Osteocyte (in vitro differentiated cells): ENCODE data around the gene S100PBP. TPM values are rescaled to one million over a fixed set of nuclear protein-coding genes. Genes with fewer than 3 reads are reported as not detected.
A peak's percentile ranks its signal among the peaks of the same experiment; 100 is the strongest.

Source experiments
- DNase-seq: peaks from one replicate; pipeline ENCODE4 v3.0.0; 2021; ENCODE audit warnings: mixed read lengths; ENCODE audit not compliant: unreplicated experiment; ENCODE audit errors: extremely low spot score
- H3K27ac Mint-ChIP-seq: one replicate; pipeline ENCODE4 v1.8.0; 2021; ENCODE audit warnings: mild to moderate bottlenecking, mixed read lengths; ENCODE audit not compliant: unreplicated experiment
- H3K27me3 Mint-ChIP-seq: one replicate; pipeline ENCODE4 v1.8.0; 2021; ENCODE audit warnings: mixed read lengths; ENCODE audit not compliant: unreplicated experiment
- H3K36me3 Mint-ChIP-seq: one replicate; pipeline ENCODE4 v1.8.0; 2021; ENCODE audit warnings: mixed read lengths; ENCODE audit not compliant: unreplicated experiment
- H3K4me1 Mint-ChIP-seq: one replicate; pipeline ENCODE4 v1.8.0; 2021; ENCODE audit warnings: mixed read lengths; ENCODE audit not compliant: unreplicated experiment
- H3K4me3 Mint-ChIP-seq: one replicate; pipeline ENCODE4 v1.8.0; 2021; ENCODE audit warnings: mild to moderate bottlenecking, moderate library complexity, mixed read lengths; ENCODE audit not compliant: unreplicated experiment
- H3K9me3 Mint-ChIP-seq: one replicate; pipeline ENCODE4 v1.8.0; 2021; ENCODE audit warnings: mixed read lengths; ENCODE audit not compliant: unreplicated experiment
- CTCF ChIP-seq: fragments of 200-600 bp; sonication (generic); IDR thresholded peaks from 2 replicates; pipeline ENCODE4 v1.5.0; 2021; ENCODE audit warnings: antibody characterized with exemption, mild to moderate bottlenecking, moderate library complexity
- total RNA-seq: library from RNA; stranded (reverse); gene quantifications from 2 replicates; pipeline ENCODE4 v1.2.1, GENCODE V29; 2021

The S100PBP gene
- total RNA-seq, 1 donor from 2014 or later = 49.8 TPM

GRCh38 chr1:32899586-32900296 lies 82.3 kb downstream of the S100PBP start:
- peaks cover 7% of the 10 kb centered on the region for H3K27me3 Mint-ChIP-seq
- no peaks in the 10 kb centered on the region for H3K36me3 Mint-ChIP-seq
- DNase-seq = no peak
- H3K9me3 Mint-ChIP-seq = no peaks in the 10 kb centered on the region
- no peak for TF ChIP-seq CTCF
- no peak overlapping the region for H3K4me3 Mint-ChIP-seq
- peaks cover 9% of the 10 kb centered on the region for H3K4me1 Mint-ChIP-seq
- H3K27ac Mint-ChIP-seq = no peak overlapping the region

GRCh38 chr1:32900371-32900955 lies 83.0 kb downstream of the S100PBP start:
- peaks cover 7% of the 10 kb centered on the region for H3K27me3 Mint-ChIP-seq
- H3K4me1 Mint-ChIP-seq = peaks cover 9% of the 10 kb centered on the region
- no peak overlapping the region for H3K27ac Mint-ChIP-seq
- TF ChIP-seq CTCF = no peak
- H3K36me3 Mint-ChIP-seq = no peaks in the 10 kb centered on the region
- no peaks in the 10 kb centered on the region for H3K9me3 Mint-ChIP-seq
- peak overlapping the region; percentile 70 for H3K4me3 Mint-ChIP-seq
- DNase-seq = no peak

- H3K36me3 Mint-ChIP-seq = no peaks in the 10 kb centered on the region
- no peak for TF ChIP-seq CTCF
- peaks cover 9% of the 10 kb centered on the region for H3K4me1 Mint-ChIP-seq
- H3K9me3 Mint-ChIP-seq = no peaks in the 10 kb centered on the region
- no peak within 1 kb of the TSS for H3K27ac Mint-ChIP-seq
- peaks cover 7% of the 10 kb centered on the region for H3K27me3 Mint-ChIP-seq
- peak within 1 kb of the TSS; percentile 78 for H3K4me3 Mint-ChIP-seq
- no peak for DNase-seq
Observed at GRCh38 chr1:32900956-32901822, 83.7 kb downstream of the S100PBP start, which contains the start of gene TMEM54. TSS of gene TMEM54 (minus strand) at chr1:32901389. CDS start at chr1:32901238, 151 bp downstream.

GRCh38 chr1:32901823-32902534 lies 84.5 kb downstream of the S100PBP start:
- Mint-ChIP-seq H3K9me3 (no peaks in the 10 kb centered on the region), H3K27ac (no peak overlapping the region), H3K4me1 (peaks cover 9% of the 10 kb centered on the region), H3K4me3 (peak overlapping the region; percentile 78), H3K27me3 (peaks cover 7% of the 10 kb centered on the region), H3K36me3 (no peaks in the 10 kb centered on the region)
- DNase-seq = no peak
- TF ChIP-seq CTCF = no peak
